ENCODE measurements around the gene OSBPL6.

- TF ChIP-seq, protein P1, sequence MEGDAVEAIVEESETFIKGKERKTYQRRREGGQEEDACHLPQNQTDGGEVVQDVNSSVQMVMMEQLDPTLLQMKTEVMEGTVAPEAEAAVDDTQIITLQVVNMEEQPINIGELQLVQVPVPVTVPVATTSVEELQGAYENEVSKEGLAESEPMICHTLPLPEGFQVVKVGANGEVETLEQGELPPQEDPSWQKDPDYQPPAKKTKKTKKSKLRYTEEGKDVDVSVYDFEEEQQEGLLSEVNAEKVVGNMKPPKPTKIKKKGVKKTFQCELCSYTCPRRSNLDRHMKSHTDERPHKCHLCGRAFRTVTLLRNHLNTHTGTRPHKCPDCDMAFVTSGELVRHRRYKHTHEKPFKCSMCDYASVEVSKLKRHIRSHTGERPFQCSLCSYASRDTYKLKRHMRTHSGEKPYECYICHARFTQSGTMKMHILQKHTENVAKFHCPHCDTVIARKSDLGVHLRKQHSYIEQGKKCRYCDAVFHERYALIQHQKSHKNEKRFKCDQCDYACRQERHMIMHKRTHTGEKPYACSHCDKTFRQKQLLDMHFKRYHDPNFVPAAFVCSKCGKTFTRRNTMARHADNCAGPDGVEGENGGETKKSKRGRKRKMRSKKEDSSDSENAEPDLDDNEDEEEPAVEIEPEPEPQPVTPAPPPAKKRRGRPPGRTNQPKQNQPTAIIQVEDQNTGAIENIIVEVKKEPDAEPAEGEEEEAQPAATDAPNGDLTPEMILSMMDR (IDR thresholded peaks at IDR 0.05) = no peak
- no peak for TF ChIP-seq EP300 (IDR thresholded peaks at IDR 0.05)
Observed at GRCh38 chr2:178238154-178238521, 43.8 kb downstream of the OSBPL6 start.
